H9 (cell line): ENCODE results near the gene PRRT1B. TPM values are rescaled to one million over a fixed set of nuclear protein-coding genes. Genes with fewer than 3 reads are reported as not detected.

Experiments
- DNase-seq: peaks from one replicate; pipeline ENCODE4 v3.0.0-alpha.2; 2017
- H2AFZ ChIP-seq: one replicate; pipeline ENCODE4 v1.6.1; 2013; ENCODE audit warnings: mild to moderate bottlenecking, low read length, control low read depth, moderate library complexity
- H2AK5ac ChIP-seq: 2 replicates; pipeline ENCODE4 v1.6.1; 2013; ENCODE audit warnings: low read length, control low read depth, mixed read lengths; ENCODE audit not compliant: insufficient read length
- H2BK120ac ChIP-seq: one replicate; pipeline ENCODE4 v1.6.1; 2013; ENCODE audit warnings: low read depth, mild to moderate bottlenecking, low read length, control low read depth, inconsistent platforms; ENCODE audit not compliant: poor library complexity, severe bottlenecking
- H2BK12ac ChIP-seq: 2 replicates; pipeline ENCODE4 v1.6.1; 2013; ENCODE audit warnings: low read length, control low read depth, mixed read lengths, low read depth; ENCODE audit not compliant: insufficient read length
- H2BK15ac ChIP-seq: 2 replicates; pipeline ENCODE4 v1.6.1; 2013; ENCODE audit warnings: low read depth, low read length, control low read depth
- H2BK20ac ChIP-seq: one replicate; pipeline ENCODE4 v1.6.1; 2013; ENCODE audit warnings: low read depth, mild to moderate bottlenecking, low read length, control low read depth, inconsistent platforms; ENCODE audit not compliant: poor library complexity, severe bottlenecking
- H2BK5ac ChIP-seq: 2 replicates; pipeline ENCODE4 v1.6.1; 2013; ENCODE audit warnings: low read length, control low read depth, mixed read lengths; ENCODE audit not compliant: insufficient read length
- H3K14ac ChIP-seq: 2 replicates; pipeline ENCODE4 v1.6.1; 2013; ENCODE audit warnings: low read length, control low read depth; ENCODE audit not compliant: insufficient read depth
- H3K18ac ChIP-seq: 2 replicates; pipeline ENCODE4 v1.6.1; 2013; ENCODE audit warnings: low read depth, mild to moderate bottlenecking, mixed read lengths, low read length, control low read depth; ENCODE audit not compliant: insufficient read length
- H3K23ac ChIP-seq: 2 replicates; pipeline ENCODE4 v1.6.1; 2013; ENCODE audit warnings: low read length, control low read depth, mixed read lengths, low read depth; ENCODE audit not compliant: insufficient read length
- H3K23me2 ChIP-seq: 2 replicates; pipeline ENCODE4 v1.6.1; 2013; ENCODE audit warnings: low read depth, mild to moderate bottlenecking, mixed read lengths, low read length, control low read depth; ENCODE audit not compliant: insufficient read length, poor library complexity, severe bottlenecking
- H3K27ac ChIP-seq: 2 replicates; pipeline ENCODE4 v1.5.1; 2013; ENCODE audit warnings: low read length, control low read depth, mixed read lengths, low read depth; ENCODE audit not compliant: insufficient read length
- H3K27me3 ChIP-seq: 2 replicates; pipeline ENCODE4 v1.6.1; 2013; ENCODE audit warnings: low read length, control low read depth, inconsistent platforms; ENCODE audit not compliant: insufficient read depth
- H3K4ac ChIP-seq: 2 replicates; pipeline ENCODE4 v1.6.1; 2013; ENCODE audit warnings: low read depth, mild to moderate bottlenecking, control low read depth, inconsistent platforms, low read length, moderate library complexity
- H3K4me1 ChIP-seq: 2 replicates; pipeline ENCODE4 v1.6.1; 2013; ENCODE audit warnings: low read length, control low read depth, inconsistent platforms; ENCODE audit not compliant: insufficient read depth
- H3K4me2 ChIP-seq: 2 replicates; pipeline ENCODE4 v1.6.1; 2013; ENCODE audit warnings: low read length, control low read depth, mixed read lengths; ENCODE audit not compliant: insufficient read length, insufficient read depth
- H3K56ac ChIP-seq: 2 replicates; pipeline ENCODE4 v1.6.1; 2013; ENCODE audit warnings: low read depth, mild to moderate bottlenecking, mixed read lengths, low read length, control low read depth; ENCODE audit not compliant: insufficient read length
- H3K79me1 ChIP-seq: 2 replicates; pipeline ENCODE4 v1.6.1; 2013; ENCODE audit warnings: low read depth, mild to moderate bottlenecking, moderate library complexity, low read length, control low read depth, inconsistent platforms; ENCODE audit not compliant: insufficient read depth, poor library complexity, severe bottlenecking
- H3K79me2 ChIP-seq: 2 replicates; pipeline ENCODE4 v1.6.1; 2013; ENCODE audit warnings: low read length, control low read depth, inconsistent platforms; ENCODE audit not compliant: insufficient read depth
- H3K9ac ChIP-seq: 2 replicates; pipeline ENCODE4 v1.6.1; 2013; ENCODE audit warnings: low read length, control low read depth, mixed read lengths; ENCODE audit not compliant: insufficient read length; ENCODE audit errors: extremely low read depth
- H3K9me3 ChIP-seq: one replicate; pipeline ENCODE4 v1.6.1; 2013; ENCODE audit warnings: low read depth, low read length, inconsistent platforms; ENCODE audit not compliant: control insufficient read depth
- H3T11ph ChIP-seq: one replicate; pipeline ENCODE4 v1.6.1; 2013; ENCODE audit warnings: mild to moderate bottlenecking, low read length, control low read depth, inconsistent platforms
- H4K20me1 ChIP-seq: one replicate; pipeline ENCODE4 v1.6.1; 2013; ENCODE audit not compliant: control insufficient read depth, insufficient read length, insufficient read depth
- H4K5ac ChIP-seq: 2 replicates; pipeline ENCODE4 v1.6.1; 2013; ENCODE audit warnings: low read depth, mild to moderate bottlenecking, mixed read lengths, low read length, control low read depth; ENCODE audit not compliant: insufficient read length
- H4K8ac ChIP-seq: replicated peaks from 2 replicates; pipeline ENCODE4 v1.6.1; 2013; ENCODE audit warnings: low read length, control low read depth, mixed read lengths, low read depth; ENCODE audit not compliant: insufficient read length
- H4K91ac ChIP-seq: 2 replicates; pipeline ENCODE4 v1.6.1; 2013; ENCODE audit warnings: low read depth, mild to moderate bottlenecking, moderate library complexity, mixed read lengths, low read length, control low read depth; ENCODE audit not compliant: insufficient read length
- H3K27ac Mint-ChIP-seq, 3 experiments: 2 replicates in 2 of 3; 3 replicates in 1 of 3; pipeline ENCODE4 v1.8.0; 2020 to 2021; ENCODE audit warnings: mixed read lengths in 3 of 3, mild to moderate bottlenecking in 1 of 3, moderate library complexity in 1 of 3
- H3K27me3 Mint-ChIP-seq: 2 replicates; pipeline ENCODE4 v1.8.0; 2021; ENCODE audit warnings: low read depth, mild to moderate bottlenecking, moderate library complexity, mixed read lengths
- H3K36me3 Mint-ChIP-seq, 3 experiments: 2 replicates in 2 of 3; 3 replicates in 1 of 3; pipeline ENCODE4 v1.8.0; 2020 to 2021; ENCODE audit warnings: low read depth in 3 of 3, mixed read lengths in 3 of 3; ENCODE audit not compliant: insufficient read depth in 1 of 3
- H3K4me1 Mint-ChIP-seq, 2 experiments: 2 replicates each; pipeline ENCODE4 v1.8.0; 2020; ENCODE audit warnings: mixed read lengths in 2 of 2
- H3K4me3 Mint-ChIP-seq, 2 experiments: 2 replicates in 1 of 2; 3 replicates in 1 of 2; pipeline ENCODE4 v1.8.0; 2020 to 2021; ENCODE audit warnings: mild to moderate bottlenecking in 2 of 2, mixed read lengths in 2 of 2, moderate library complexity in 1 of 2
- H3K9me3 Mint-ChIP-seq, 2 experiments: 2 replicates in 1 of 2; 3 replicates in 1 of 2; pipeline ENCODE4 v1.8.0; 2020; ENCODE audit warnings: mild to moderate bottlenecking in 2 of 2, mixed read lengths in 2 of 2, moderate library complexity in 1 of 2
- CTCF ChIP-seq: fragments of 200-600 bp; sonication (generic); conservative IDR thresholded peaks from 3 replicates; pipeline ENCODE4 v1.8.0; 2021; ENCODE audit warnings: antibody characterized with exemption, mild to moderate bottlenecking
- WGBS: extraction: QIAGEN DNeasy Blood & Tissue Kit; methylation state at CpG from one replicate; pipeline ENCODE4 v1.1.7; 2013; ENCODE audit warnings: missing lambda C conversion rate, low lambda C conversion rate, mixed read lengths; ENCODE audit not compliant: insufficient read length; ENCODE audit errors: extremely low coverage; 5-methylcytosine and 5-hydroxymethylcytosine counted together
- total RNA-seq: library from RNA; stranded (reverse); gene quantifications from 2 replicates; pipeline ENCODE4 v1.2.1, GENCODE V29; 2021

The PRRT1B gene
- total RNA-seq, 1 experiment from 2014 or later = 1.0 TPM

DNA sequence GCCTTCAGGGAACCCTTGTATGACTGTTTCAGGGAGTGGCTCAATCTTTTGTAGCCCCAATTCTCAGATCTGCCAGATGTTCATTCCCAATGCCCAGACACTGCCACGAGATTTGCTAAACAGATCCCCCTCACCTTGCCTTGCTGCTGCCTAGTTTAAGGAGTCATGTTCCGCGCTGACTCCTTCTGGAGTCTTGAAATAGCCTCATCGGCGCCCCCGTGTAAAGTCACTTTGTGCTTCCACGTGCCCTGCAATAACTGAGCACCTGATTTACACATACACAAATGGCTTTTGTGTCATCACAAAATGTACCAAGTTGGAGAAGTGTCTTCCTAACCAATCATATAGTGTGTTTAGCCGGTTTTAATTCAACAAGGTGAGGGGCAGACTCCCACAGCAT, 62.3 kb downstream of the PRRT1B start:
- Mint-ChIP-seq H3K9me3 (no peaks in the 10 kb centered on the region), H3K36me3 (peaks cover 2 to 10% (median 3%) of the 10 kb centered on the region in 3 experiments; a peak in 4 of 7 replicates), H3K4me1 (peaks cover 33 to 34% of the 10 kb centered on the region in 2 experiments), H3K27me3 (no peaks in the 10 kb centered on the region), H3K27ac (peak overlapping the region in 2 of 3 experiments; percentile 15 to 73; a peak in 3 of 7 replicates), H3K4me3 (no peak overlapping the region)
- Histone ChIP-seq H3K56ac (no peak overlapping the region), H3K4me1 (peaks cover 2% of the 10 kb centered on the region; the same call in 1 of the 2 replicates), H3K14ac (peak overlapping the region; percentile 73; the same call in 1 of the 2 replicates), H4K5ac (no peak overlapping the region), H4K20me1 (no peaks in the 10 kb centered on the region), H2BK20ac (no peak overlapping the region), H3K23me2 (no peaks in the 10 kb centered on the region), H3K79me2 (no peaks in the 10 kb centered on the region), H3K9ac (no peak overlapping the region), H3K23ac (no peak overlapping the region), H3K27me3 (no peaks in the 10 kb centered on the region), H3T11ph (no peak overlapping the region), H2AFZ (no peak overlapping the region), H2BK12ac (no peak overlapping the region), H3K4me2 (no peak overlapping the region), H3K4ac (no peak overlapping the region), H2BK15ac (no peak overlapping the region), H3K79me1 (no peaks in the 10 kb centered on the region), H4K8ac (no peak overlapping the region), H2AK5ac (no peak overlapping the region), H3K9me3 (no peaks in the 10 kb centered on the region), H4K91ac (no peak overlapping the region), H2BK5ac (no peak overlapping the region), H3K18ac (peak overlapping the region; percentile 37), H3K27ac (no peak overlapping the region), H2BK120ac (no peak overlapping the region)
- no peak for TF ChIP-seq CTCF
- DNase-seq = no peak
- no CpG with 5 or more reads among the region's 8 CpGs for WGBS
